WTC11 (cell line): ENCODE data around the gene HMGCL. TPM values are rescaled to one million over a fixed set of nuclear protein-coding genes. Genes with fewer than 3 reads are reported as not detected.
A peak's percentile ranks its signal among the peaks of the same experiment; 100 is the strongest.

Experiments used
- AFF4 ChIP-seq: sonication (generic); formaldehyde crosslinking; IDR thresholded peaks from 2 replicates; pipeline ENCODE4 v1.8.1; 2023; ENCODE audit warnings: mild to moderate bottlenecking, missing genetic modification reagents, borderline replicate concordance
- FOXJ3 ChIP-seq: sonication (generic); formaldehyde crosslinking; IDR thresholded peaks from 2 replicates; pipeline ENCODE4 v1.9.0; 2021; ENCODE audit warnings: missing genetic modification reagents, mild to moderate bottlenecking, borderline replicate concordance
- JAZF1 ChIP-seq: fragments of 250-450 bp; sonication (Bioruptor Pico); IDR thresholded peaks from 2 replicates; pipeline ENCODE4 v1.9.0; 2021; ENCODE audit warnings: moderate library complexity, mild to moderate bottlenecking, inconsistent platforms
- MXD4 ChIP-seq: fragments of 250-450 bp; sonication (Bioruptor Pico); IDR thresholded peaks from 2 replicates; pipeline ENCODE4 v1.8.0; 2021; ENCODE audit warnings: mild to moderate bottlenecking, moderate library complexity, borderline replicate concordance
- MYBL2 ChIP-seq: sonication (generic); formaldehyde crosslinking; IDR thresholded peaks from 2 replicates; pipeline ENCODE4 v1.8.1; 2023; ENCODE audit warnings: mild to moderate bottlenecking, moderate library complexity, missing genetic modification reagents
- NFYB ChIP-seq: sonication (generic); formaldehyde crosslinking; conservative IDR thresholded peaks from 2 replicates; pipeline ENCODE4 v1.8.0; 2022; ENCODE audit warnings: low read depth, missing genetic modification reagents
- NR2C2 ChIP-seq: sonication (generic); formaldehyde crosslinking; IDR thresholded peaks from 2 replicates; pipeline ENCODE4 v1.8.0; 2022; ENCODE audit warnings: mild to moderate bottlenecking, missing genetic modification reagents
- SOX15 ChIP-seq: fragments of 250-450 bp; sonication (Bioruptor Pico); IDR thresholded peaks from 2 replicates; pipeline ENCODE4 v1.9.0; 2021; ENCODE audit warnings: mild to moderate bottlenecking
- STAT6 ChIP-seq: sonication (generic); formaldehyde crosslinking; conservative IDR thresholded peaks from 2 replicates; pipeline ENCODE4 v1.8.1; 2023; ENCODE audit warnings: mild to moderate bottlenecking, low read depth, missing genetic modification reagents, moderate library complexity
- ZBTB21 ChIP-seq: sonication (generic); formaldehyde crosslinking; IDR thresholded peaks from 2 replicates; pipeline ENCODE4 v1.8.1; 2023; ENCODE audit warnings: mild to moderate bottlenecking, missing genetic modification reagents, borderline replicate concordance
- ZNF121 ChIP-seq: sonication (generic); formaldehyde crosslinking; IDR thresholded peaks from 2 replicates; pipeline ENCODE4 v1.8.0; 2023; ENCODE audit warnings: missing genetic modification reagents
- ZNF219 ChIP-seq: sonication (generic); formaldehyde crosslinking; IDR thresholded peaks from 2 replicates; pipeline ENCODE4 v1.8.0; 2023; ENCODE audit warnings: missing genetic modification reagents, mild to moderate bottlenecking, borderline replicate concordance
- ZNF416 ChIP-seq: fragments of 250-450 bp; sonication (Bioruptor Pico); IDR thresholded peaks from 2 replicates; pipeline ENCODE4 v1.9.0; 2021; ENCODE audit warnings: mild to moderate bottlenecking, inconsistent platforms
- total RNA-seq: library from RNA; stranded (reverse); gene quantifications from 3 replicates; pipeline ENCODE4 v1.2.3, GENCODE V29; 2021
- TF ChIP-seq, protein P1 (sequence below): sonication (generic); formaldehyde crosslinking; IDR thresholded peaks from 2 replicates; pipeline ENCODE4 v1.8.0; 2023; ENCODE audit warnings: missing genetic modification reagents, mild to moderate bottlenecking, borderline replicate concordance
- TF ChIP-seq, protein P2 (sequence below): fragments of 250-450 bp; sonication (Bioruptor Pico); IDR thresholded peaks from 2 replicates; pipeline ENCODE4 v1.9.0; 2021; ENCODE audit warnings: mild to moderate bottlenecking
- TF ChIP-seq, protein P3 (sequence below): fragments of 250-450 bp; sonication (Bioruptor Pico); IDR thresholded peaks from 2 replicates; pipeline ENCODE4 v1.9.0; 2021; ENCODE audit warnings: mild to moderate bottlenecking, borderline replicate concordance
- TF ChIP-seq, protein P4 (sequence below): sonication (generic); formaldehyde crosslinking; IDR thresholded peaks from 2 replicates; pipeline ENCODE4 v1.8.1; 2023; ENCODE audit warnings: mild to moderate bottlenecking, missing genetic modification reagents, moderate library complexity
- TF ChIP-seq, protein P5 (sequence below): fragments of 250-450 bp; sonication (Bioruptor Pico); IDR thresholded peaks from 2 replicates; pipeline ENCODE4 v1.9.0; 2021; ENCODE audit warnings: mild to moderate bottlenecking

HMGCL gene
- total RNA-seq, 1 experiment from 2014 or later = 22.7 TPM

DNA sequence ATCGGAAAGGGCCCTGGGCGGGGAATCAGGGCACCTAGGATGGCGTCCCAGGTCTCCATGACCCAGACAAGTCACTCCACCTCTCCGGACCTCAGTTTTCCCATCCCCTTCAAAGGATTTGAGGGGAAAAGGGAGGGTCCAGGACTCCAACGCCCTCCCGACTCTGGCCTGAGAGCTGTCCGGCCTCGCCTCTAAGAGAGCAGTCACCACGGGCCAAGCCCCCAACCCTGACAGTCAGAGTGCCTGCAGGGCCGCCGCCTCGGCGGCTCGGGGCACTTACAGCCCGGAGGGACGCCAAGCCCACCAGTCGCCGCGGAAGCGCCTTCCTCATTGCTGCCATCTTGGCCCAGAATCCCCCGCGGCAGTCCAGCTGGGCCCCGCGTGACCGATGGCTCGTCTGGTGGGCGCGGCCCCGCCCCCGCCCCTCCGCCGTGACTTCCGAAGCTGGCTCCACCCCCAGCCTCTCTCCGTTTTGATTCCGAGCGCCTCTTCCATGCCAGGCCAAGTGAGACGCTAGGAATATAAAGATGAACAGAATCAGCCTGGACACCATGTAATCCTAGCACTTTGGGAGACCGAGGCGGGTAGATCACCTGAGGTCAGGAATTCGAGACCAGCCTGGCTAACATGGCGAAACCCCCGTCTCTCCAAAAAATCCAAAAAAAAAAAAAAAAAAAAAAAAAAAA, at the start of gene HMGCL (continued):
- TF ChIP-seq, protein P1, sequence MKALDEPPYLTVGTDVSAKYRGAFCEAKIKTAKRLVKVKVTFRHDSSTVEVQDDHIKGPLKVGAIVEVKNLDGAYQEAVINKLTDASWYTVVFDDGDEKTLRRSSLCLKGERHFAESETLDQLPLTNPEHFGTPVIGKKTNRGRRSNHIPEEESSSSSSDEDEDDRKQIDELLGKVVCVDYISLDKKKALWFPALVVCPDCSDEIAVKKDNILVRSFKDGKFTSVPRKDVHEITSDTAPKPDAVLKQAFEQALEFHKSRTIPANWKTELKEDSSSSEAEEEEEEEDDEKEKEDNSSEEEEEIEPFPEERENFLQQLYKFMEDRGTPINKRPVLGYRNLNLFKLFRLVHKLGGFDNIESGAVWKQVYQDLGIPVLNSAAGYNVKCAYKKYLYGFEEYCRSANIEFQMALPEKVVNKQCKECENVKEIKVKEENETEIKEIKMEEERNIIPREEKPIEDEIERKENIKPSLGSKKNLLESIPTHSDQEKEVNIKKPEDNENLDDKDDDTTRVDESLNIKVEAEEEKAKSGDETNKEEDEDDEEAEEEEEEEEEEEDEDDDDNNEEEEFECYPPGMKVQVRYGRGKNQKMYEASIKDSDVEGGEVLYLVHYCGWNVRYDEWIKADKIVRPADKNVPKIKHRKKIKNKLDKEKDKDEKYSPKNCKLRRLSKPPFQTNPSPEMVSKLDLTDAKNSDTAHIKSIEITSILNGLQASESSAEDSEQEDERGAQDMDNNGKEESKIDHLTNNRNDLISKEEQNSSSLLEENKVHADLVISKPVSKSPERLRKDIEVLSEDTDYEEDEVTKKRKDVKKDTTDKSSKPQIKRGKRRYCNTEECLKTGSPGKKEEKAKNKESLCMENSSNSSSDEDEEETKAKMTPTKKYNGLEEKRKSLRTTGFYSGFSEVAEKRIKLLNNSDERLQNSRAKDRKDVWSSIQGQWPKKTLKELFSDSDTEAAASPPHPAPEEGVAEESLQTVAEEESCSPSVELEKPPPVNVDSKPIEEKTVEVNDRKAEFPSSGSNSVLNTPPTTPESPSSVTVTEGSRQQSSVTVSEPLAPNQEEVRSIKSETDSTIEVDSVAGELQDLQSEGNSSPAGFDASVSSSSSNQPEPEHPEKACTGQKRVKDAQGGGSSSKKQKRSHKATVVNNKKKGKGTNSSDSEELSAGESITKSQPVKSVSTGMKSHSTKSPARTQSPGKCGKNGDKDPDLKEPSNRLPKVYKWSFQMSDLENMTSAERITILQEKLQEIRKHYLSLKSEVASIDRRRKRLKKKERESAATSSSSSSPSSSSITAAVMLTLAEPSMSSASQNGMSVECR = peak; percentile 63; the same call in 1 of the 2 replicates
- no peak for TF ChIP-seq ZBTB21 (CRISPR knock-in tag)
- TF ChIP-seq, protein P2, sequence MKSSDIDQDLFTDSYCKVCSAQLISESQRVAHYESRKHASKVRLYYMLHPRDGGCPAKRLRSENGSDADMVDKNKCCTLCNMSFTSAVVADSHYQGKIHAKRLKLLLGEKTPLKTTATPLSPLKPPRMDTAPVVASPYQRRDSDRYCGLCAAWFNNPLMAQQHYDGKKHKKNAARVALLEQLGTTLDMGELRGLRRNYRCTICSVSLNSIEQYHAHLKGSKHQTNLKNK (CRISPR knock-in tag) = no peak
- TF ChIP-seq JAZF1 (CRISPR knock-in tag) = no peak
- no peak for TF ChIP-seq ZNF121 (CRISPR knock-in tag)
- no peak for TF ChIP-seq MYBL2 (CRISPR knock-in tag)
- TF ChIP-seq SOX15 = no peak
- no peak for TF ChIP-seq AFF4 (CRISPR knock-in tag)
- no peak for TF ChIP-seq NFYB (CRISPR knock-in tag)
- no peak for TF ChIP-seq MXD4
- TF ChIP-seq NR2C2 (CRISPR knock-in tag) = no peak
- no peak for TF ChIP-seq FOXJ3 (CRISPR knock-in tag)
- no peak for TF ChIP-seq ZNF219
- TF ChIP-seq, protein P3, sequence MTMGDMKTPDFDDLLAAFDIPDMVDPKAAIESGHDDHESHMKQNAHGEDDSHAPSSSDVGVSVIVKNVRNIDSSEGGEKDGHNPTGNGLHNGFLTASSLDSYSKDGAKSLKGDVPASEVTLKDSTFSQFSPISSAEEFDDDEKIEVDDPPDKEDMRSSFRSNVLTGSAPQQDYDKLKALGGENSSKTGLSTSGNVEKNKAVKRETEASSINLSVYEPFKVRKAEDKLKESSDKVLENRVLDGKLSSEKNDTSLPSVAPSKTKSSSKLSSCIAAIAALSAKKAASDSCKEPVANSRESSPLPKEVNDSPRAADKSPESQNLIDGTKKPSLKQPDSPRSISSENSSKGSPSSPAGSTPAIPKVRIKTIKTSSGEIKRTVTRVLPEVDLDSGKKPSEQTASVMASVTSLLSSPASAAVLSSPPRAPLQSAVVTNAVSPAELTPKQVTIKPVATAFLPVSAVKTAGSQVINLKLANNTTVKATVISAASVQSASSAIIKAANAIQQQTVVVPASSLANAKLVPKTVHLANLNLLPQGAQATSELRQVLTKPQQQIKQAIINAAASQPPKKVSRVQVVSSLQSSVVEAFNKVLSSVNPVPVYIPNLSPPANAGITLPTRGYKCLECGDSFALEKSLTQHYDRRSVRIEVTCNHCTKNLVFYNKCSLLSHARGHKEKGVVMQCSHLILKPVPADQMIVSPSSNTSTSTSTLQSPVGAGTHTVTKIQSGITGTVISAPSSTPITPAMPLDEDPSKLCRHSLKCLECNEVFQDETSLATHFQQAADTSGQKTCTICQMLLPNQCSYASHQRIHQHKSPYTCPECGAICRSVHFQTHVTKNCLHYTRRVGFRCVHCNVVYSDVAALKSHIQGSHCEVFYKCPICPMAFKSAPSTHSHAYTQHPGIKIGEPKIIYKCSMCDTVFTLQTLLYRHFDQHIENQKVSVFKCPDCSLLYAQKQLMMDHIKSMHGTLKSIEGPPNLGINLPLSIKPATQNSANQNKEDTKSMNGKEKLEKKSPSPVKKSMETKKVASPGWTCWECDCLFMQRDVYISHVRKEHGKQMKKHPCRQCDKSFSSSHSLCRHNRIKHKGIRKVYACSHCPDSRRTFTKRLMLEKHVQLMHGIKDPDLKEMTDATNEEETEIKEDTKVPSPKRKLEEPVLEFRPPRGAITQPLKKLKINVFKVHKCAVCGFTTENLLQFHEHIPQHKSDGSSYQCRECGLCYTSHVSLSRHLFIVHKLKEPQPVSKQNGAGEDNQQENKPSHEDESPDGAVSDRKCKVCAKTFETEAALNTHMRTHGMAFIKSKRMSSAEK = no peak
- TF ChIP-seq, protein P4, sequence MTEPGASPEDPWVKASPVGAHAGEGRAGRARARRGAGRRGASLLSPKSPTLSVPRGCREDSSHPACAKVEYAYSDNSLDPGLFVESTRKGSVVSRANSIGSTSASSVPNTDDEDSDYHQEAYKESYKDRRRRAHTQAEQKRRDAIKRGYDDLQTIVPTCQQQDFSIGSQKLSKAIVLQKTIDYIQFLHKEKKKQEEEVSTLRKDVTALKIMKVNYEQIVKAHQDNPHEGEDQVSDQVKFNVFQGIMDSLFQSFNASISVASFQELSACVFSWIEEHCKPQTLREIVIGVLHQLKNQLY = no peak
- TF ChIP-seq, protein P5, sequence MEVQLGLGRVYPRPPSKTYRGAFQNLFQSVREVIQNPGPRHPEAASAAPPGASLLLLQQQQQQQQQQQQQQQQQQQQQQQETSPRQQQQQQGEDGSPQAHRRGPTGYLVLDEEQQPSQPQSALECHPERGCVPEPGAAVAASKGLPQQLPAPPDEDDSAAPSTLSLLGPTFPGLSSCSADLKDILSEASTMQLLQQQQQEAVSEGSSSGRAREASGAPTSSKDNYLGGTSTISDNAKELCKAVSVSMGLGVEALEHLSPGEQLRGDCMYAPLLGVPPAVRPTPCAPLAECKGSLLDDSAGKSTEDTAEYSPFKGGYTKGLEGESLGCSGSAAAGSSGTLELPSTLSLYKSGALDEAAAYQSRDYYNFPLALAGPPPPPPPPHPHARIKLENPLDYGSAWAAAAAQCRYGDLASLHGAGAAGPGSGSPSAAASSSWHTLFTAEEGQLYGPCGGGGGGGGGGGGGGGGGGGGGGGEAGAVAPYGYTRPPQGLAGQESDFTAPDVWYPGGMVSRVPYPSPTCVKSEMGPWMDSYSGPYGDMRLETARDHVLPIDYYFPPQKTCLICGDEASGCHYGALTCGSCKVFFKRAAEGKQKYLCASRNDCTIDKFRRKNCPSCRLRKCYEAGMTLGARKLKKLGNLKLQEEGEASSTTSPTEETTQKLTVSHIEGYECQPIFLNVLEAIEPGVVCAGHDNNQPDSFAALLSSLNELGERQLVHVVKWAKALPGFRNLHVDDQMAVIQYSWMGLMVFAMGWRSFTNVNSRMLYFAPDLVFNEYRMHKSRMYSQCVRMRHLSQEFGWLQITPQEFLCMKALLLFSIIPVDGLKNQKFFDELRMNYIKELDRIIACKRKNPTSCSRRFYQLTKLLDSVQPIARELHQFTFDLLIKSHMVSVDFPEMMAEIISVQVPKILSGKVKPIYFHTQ (CRISPR knock-in tag) = no peak
- TF ChIP-seq STAT6 (CRISPR knock-in tag) = no peak
- TF ChIP-seq ZNF416 (CRISPR knock-in tag) = peak; percentile 75; the same call in 1 of the 2 replicates
